KMS-11 (cell line): Measurements from ENCODE around the gene PDC.
"Not testable (repeated sequence)": the region's sequence is repeated elsewhere in the genome, so short reads cannot be mapped to it uniquely, and the experiment has no call there.

Experiments used
- H2AFZ ChIP-seq: fragments of 200-600 bp; sonication (generic); 2 replicates; pipeline ENCODE4 v1.6.1; 2016; ENCODE audit warnings: antibody characterized with exemption, mixed run types, low read depth
- H3K27ac ChIP-seq: fragments of 200-600 bp; sonication (generic); 2 replicates; pipeline ENCODE4 v1.6.1; 2016; ENCODE audit warnings: mild to moderate bottlenecking, mixed run types
- H3K27me3 ChIP-seq: fragments of 200-600 bp; sonication (generic); 2 replicates; pipeline ENCODE4 v1.6.1; 2017; ENCODE audit warnings: mild to moderate bottlenecking, low read depth, mixed run types, moderate library complexity; ENCODE audit not compliant: insufficient read depth
- H3K36me3 ChIP-seq: fragments of 200-600 bp; sonication (generic); 2 replicates; pipeline ENCODE4 v1.6.1; 2017; ENCODE audit warnings: mild to moderate bottlenecking, mixed run types; ENCODE audit not compliant: insufficient read depth
- H3K4me1 ChIP-seq: fragments of 200-600 bp; sonication (generic); 2 replicates; pipeline ENCODE4 v1.6.1; 2016; ENCODE audit warnings: mild to moderate bottlenecking, low read depth, mixed run types; ENCODE audit not compliant: poor library complexity, severe bottlenecking
- H3K4me2 ChIP-seq: fragments of 200-600 bp; sonication (generic); 2 replicates; pipeline ENCODE4 v1.7.0; 2016; ENCODE audit warnings: mild to moderate bottlenecking, mixed run types
- H3K4me3 ChIP-seq: fragments of 200-600 bp; sonication (generic); IDR thresholded peaks from 2 replicates; pipeline ENCODE4 v1.6.1; 2017; ENCODE audit warnings: low read depth, low read length, mixed read lengths; ENCODE audit not compliant: insufficient read depth
- H3K79me2 ChIP-seq: fragments of 200-600 bp; sonication (generic); 2 replicates; pipeline ENCODE4 v1.6.1; 2016; ENCODE audit warnings: low read depth, mixed run types; ENCODE audit not compliant: insufficient read depth
- H3K9ac ChIP-seq: fragments of 200-600 bp; sonication (generic); 2 replicates; pipeline ENCODE4 v1.6.1; 2016; ENCODE audit warnings: mild to moderate bottlenecking, mixed run types
- H4K20me1 ChIP-seq: fragments of 200-600 bp; sonication (generic); 2 replicates; pipeline ENCODE4 v1.6.1; 2016; ENCODE audit warnings: mild to moderate bottlenecking, mixed run types; ENCODE audit not compliant: insufficient read depth
- CTCF ChIP-seq: fragments of 200-600 bp; sonication (generic); conservative IDR thresholded peaks from 2 replicates; pipeline ENCODE4 v1.6.1; 2017; ENCODE audit warnings: low read depth, mild to moderate bottlenecking, antibody characterized with exemption, low read length, moderate library complexity, mixed read lengths

Gene PDC

DNA sequence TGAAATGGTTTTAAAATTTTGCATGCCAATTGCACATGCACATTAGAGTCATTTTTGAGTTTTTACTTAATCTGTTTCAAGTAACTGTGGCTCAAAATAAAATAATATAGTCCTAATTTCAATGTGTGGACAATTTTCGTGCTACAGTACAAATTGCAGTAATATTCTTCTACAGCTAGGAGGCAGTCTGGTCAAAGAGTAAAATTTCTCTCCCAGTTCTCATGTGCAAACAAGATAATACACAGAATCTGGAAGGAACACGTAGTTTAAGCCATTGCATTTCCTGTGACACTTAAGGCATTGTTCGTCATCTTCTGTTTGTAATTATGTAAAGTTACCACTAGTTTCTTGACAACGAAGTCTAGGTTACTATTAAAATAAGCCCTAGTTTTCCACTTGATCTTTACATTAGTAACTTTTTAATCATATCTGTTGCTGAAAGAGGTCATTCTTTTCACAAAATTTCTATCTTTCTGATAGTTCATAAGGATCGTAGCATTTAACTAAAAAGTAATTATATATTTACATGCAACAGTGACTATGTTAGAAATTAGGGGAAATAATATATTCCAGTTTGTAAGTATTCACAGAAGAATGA, 56.4 kb downstream of the PDC start:
- no peak overlapping the region for H3K9ac ChIP-seq
- H3K4me1 ChIP-seq = peaks cover 34% of the 10 kb centered on the region
- H4K20me1 ChIP-seq = no peaks in the 10 kb centered on the region
- H3K79me2 ChIP-seq = no peaks in the 10 kb centered on the region; the same call in 1 of the 2 replicates
- H2AFZ ChIP-seq = no peak overlapping the region
- TF ChIP-seq CTCF = peak; percentile 92
- no peak overlapping the region for H3K4me3 ChIP-seq
- no peak overlapping the region for H3K27ac ChIP-seq
- no peaks in the 10 kb centered on the region for H3K36me3 ChIP-seq
- H3K4me2 ChIP-seq = 0 out of 2 replicates have a peak overlapping the region, but pooled peaks have one; percentile 1
- H3K27me3 ChIP-seq = no peaks in the 10 kb centered on the region

DNA sequence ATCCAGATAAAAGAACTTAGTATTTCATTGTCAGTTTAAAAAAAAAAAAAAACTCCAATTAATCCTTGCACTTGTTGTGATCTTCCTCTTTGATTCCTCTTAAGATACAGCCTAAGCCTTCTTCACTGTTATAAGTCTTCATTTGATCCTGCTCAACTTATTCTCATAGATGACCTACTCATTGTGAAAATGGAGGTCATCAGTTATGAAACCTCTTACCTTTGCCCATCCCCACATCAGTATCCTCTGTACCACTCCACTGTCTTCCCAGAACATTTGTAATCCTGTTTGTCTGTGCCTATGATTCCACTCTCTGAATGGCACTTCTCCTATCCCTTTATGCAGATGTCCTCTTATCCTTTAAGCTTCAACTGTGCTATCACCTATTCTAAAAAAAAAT, 57.3 kb downstream of the PDC start:
- peaks cover 24% of the 10 kb centered on the region for H3K4me1 ChIP-seq
- H3K9ac ChIP-seq = no peak overlapping the region
- H3K36me3 ChIP-seq = peaks cover 8% of the 10 kb centered on the region; the same call in 1 of the 2 replicates
- H3K27me3 ChIP-seq = no peaks in the 10 kb centered on the region
- H3K4me3 ChIP-seq = no peak overlapping the region
- H3K79me2 ChIP-seq = no peaks in the 10 kb centered on the region; the same call in 1 of the 2 replicates
- H3K4me2 ChIP-seq = no peak overlapping the region
- H4K20me1 ChIP-seq = no peaks in the 10 kb centered on the region
- TF ChIP-seq CTCF = no peak
- H2AFZ ChIP-seq = no peak overlapping the region
- no peak overlapping the region for H3K27ac ChIP-seq

GRCh38 chr1:186401446-186401845, 59.5 kb downstream of the PDC start:
- not testable (repeated sequence) for H2AFZ ChIP-seq, H3K9ac ChIP-seq, H3K4me3 ChIP-seq, H3K27ac ChIP-seq, H3K27me3 ChIP-seq, H3K4me2 ChIP-seq, H3K79me2 ChIP-seq, H4K20me1 ChIP-seq
- H3K36me3 ChIP-seq = peaks cover 10% of the 10 kb centered on the region; the same call in 1 of the 2 replicates
- peaks cover 14% of the 10 kb centered on the region for H3K4me1 ChIP-seq
